Epithelial cell of proximal tubule (primary cell): ENCODE results near the gene PLXNA2. TPM values are rescaled to one million over a fixed set of nuclear protein-coding genes. Genes with fewer than 3 reads are reported as not detected.
A peak's percentile ranks its signal among the peaks of the same experiment; 100 is the strongest.

ENCODE experiments used
- DNase-seq: peaks from one replicate; pipeline ENCODE4 v3.0.0-alpha.2; 2011; ENCODE audit warnings: low read depth
- H3K4me3 ChIP-seq: 2 replicates; pipeline ENCODE4 v1.5.1; 2011; ENCODE audit warnings: low read depth, mild to moderate bottlenecking, low read length
- total RNA-seq: library from RNA; depleted of rRNA; stranded (reverse); fragments of >200 nt; gene quantifications from 2 replicates; pipeline ENCODE4 v1.2.3, GENCODE V29; 2015
- TF ChIP-seq, protein P1 (sequence below): conservative IDR thresholded peaks from 2 replicates; pipeline ENCODE4 v1.5.1; 2012; ENCODE audit warnings: low read depth, mild to moderate bottlenecking, low read length

PLXNA2 gene
- total RNA-seq, 1 donor from 2014 or later = 5.7 TPM

DNA sequence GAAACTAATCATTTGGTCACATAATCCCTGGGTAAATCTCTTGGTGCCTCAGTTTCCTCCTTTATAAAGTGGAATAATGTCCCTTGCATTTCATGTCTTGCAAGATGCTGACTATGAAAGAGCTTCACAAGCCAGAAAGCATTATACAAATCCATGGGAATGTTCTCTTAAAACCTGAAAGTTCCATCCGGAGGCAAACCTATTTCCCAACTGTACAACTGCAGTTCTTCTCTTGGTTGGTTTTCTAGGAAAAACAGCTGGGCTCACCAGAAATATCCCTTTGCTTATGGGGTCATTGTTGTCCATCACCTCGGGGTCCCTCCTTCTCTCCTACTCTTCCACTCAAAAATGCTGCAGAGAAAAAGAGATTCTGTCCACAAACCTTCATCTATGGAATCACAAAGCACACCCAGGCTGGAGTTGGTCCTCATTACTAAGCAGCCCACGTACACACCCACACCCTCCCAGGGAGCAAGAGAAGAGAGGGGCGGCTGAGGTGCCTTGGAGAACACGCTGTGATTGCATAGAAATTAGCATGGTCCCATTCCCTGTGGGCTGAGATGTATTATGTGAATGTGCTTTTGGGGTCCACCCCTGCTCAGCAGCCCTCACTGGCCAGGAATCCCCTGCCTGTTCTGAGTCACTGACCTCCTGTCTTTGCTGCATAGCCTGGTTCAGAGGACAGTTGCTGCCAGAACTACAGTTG lies 5.0 kb upstream of the PLXNA2 start:
- no peak overlapping the region for H3K4me3 ChIP-seq
- no peak for DNase-seq
- TF ChIP-seq, protein P1, sequence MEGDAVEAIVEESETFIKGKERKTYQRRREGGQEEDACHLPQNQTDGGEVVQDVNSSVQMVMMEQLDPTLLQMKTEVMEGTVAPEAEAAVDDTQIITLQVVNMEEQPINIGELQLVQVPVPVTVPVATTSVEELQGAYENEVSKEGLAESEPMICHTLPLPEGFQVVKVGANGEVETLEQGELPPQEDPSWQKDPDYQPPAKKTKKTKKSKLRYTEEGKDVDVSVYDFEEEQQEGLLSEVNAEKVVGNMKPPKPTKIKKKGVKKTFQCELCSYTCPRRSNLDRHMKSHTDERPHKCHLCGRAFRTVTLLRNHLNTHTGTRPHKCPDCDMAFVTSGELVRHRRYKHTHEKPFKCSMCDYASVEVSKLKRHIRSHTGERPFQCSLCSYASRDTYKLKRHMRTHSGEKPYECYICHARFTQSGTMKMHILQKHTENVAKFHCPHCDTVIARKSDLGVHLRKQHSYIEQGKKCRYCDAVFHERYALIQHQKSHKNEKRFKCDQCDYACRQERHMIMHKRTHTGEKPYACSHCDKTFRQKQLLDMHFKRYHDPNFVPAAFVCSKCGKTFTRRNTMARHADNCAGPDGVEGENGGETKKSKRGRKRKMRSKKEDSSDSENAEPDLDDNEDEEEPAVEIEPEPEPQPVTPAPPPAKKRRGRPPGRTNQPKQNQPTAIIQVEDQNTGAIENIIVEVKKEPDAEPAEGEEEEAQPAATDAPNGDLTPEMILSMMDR = no peak

DNA sequence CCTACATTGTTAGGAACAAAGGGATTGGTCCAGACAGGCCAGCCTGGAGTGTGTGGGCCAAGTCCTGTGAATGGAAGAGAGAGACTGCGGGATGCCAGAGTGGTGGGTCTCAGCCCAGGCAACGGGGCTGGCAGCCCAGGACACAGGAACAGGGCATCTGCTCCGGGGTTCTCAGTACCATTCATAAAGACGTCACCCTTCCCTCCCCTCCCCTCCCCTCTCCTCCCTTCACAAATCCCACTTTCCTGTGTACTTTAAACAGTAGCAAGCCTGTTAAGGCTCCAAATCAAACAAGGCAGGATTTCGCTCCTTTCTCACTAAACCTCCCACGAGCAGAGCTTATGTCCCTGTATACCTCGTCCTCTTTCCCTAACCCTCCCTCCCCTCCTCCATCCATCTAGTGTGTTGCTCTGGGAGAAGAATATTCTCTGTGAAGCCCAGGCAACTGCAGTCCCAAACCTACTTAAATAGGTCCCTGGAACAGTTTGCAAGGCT lies 4.2 kb upstream of the PLXNA2 start:
- DNase-seq = no peak
- no peak overlapping the region for H3K4me3 ChIP-seq
- TF ChIP-seq, protein P1 = no peak

DNA sequence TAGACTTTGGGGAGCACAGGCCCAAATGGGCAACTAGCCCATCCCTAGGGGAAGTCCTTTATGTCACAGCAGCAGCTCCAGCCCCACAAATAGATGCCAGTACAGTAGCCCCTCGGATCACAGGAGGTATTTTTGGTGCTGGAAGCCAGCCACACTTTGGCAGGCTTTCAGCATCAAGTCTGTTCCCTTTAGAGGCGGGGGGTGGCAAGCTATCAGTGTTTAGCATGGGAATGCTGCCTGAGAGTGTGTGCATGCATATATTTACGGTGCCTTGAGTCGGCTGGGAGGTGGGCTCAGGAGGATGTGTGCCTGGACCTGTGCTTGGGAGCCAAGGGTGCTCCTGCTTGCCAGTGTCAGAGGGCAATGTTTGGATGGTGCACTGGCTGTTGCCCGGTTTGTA lies 3.5 kb upstream of the PLXNA2 start:
- TF ChIP-seq, protein P1 = no peak
- DNase-seq = no peak
- no peak overlapping the region for H3K4me3 ChIP-seq

DNA sequence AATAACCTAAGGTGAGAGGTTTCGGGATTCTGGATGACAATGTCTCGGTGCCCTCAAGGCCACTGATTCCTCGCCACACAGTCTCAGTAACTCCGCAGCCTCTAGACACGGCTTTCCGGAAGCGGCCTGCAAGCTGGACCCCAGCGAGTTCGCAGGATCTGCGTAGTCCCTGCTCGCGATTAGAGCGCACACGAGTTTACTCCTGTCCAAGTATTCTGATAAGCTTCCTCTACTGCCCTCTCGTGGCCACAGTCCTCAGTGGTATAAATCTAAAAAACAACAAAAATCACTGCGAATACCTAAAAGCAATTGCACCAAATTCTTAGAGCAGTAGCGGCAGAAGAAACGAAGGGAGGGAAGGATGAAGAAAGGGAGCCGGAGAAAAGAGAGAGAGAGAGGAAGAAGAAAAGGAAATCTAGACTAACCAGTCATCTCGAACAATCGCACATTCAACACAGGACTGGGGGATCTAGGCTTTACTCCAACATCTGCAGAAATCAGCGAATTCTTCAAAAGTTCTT lies 1.1 kb upstream of the PLXNA2 start:
- TF ChIP-seq, protein P1 = peak; percentile 81

DNA sequence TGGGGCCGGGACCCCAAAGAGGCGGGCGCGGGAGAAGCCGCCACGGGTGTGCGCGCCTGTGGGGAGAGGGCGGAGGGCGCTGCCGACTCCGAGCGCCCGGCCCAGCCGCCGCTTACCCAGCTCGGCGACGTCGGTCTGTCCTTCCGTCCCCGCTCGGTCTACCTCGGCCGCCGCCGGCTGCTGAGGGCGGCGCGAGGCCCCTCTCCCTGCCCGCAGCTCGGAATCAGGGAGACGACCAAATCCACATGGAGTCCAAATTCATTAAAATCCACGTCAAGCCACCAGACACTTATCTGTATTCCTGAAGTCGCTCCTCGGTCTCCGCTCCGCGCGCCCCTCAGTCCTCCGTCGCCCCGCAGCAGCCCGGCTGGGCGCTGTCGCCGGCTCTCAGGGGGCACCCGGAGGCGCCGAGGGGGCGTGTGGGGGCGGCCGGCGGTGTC lies 637 bp downstream of the PLXNA2 start:
- TF ChIP-seq, protein P1 = no peak
- H3K4me3 ChIP-seq = peak overlapping the region; percentile 87
- DNase-seq = no peak

More for the DNA sequence above, 1.1 kb upstream of the PLXNA2 start:
- H3K4me3 ChIP-seq = peak overlapping the region; percentile 61
- peak; percentile 71 for DNase-seq

DNA sequence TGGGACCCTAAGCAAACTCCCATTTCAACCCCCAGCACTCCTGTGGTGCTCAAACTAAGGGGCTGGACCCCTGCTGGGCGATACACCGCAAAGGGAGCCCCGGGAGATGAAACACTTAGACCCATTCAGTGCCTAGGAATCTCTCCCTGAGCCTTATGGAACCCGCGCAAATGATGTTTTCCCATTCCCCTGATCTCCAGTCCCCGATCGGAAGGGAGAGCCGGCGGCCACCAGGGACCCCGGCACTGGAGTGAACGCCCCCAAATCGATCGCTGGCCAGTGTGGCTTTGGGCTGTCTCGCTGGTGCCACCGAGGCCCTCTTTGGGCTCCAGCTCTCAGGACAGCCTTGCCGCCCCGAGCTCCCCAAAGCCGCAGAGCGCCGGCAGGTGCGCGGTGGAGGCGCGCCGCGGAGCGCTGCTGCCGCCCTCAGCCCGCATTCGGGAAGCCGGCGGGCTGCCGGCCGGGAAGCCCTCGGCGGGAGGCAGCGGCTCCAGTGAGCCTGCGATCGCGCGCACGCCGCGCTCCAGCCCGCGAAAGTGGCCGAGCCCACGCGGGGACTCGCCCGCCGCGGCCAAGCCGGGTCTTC lies 1.1 kb downstream of the PLXNA2 start:
- peak overlapping the region; percentile 87 for H3K4me3 ChIP-seq
- TF ChIP-seq, protein P1 = no peak
- no peak for DNase-seq

DNA sequence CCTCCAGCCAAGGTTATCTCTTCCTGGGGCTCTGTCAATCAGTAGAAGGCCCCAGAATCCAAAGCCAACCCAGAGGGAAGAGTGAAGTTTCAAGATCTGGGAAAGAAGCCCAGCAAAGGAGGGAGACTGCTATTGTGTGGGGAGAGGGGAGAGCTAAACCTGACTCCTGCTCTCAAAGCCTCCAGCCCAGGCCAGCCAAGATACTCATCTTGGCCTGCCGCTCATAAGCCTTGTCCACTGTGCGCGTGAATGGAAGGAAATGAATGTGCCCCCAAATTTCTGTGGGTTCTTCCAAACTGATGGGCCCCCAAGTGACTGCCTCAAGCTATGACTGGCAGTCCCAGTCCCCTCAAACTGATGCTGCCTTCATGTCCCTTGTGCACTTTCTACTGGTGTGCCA lies 2.0 kb downstream of the PLXNA2 start:
- no peak for DNase-seq
- peak overlapping the region; percentile 87 for H3K4me3 ChIP-seq
- TF ChIP-seq, protein P1 = no peak
